IPS-20b (cell line): ENCODE data around the gene FLNA.

Source experiments
- H3K27ac ChIP-seq: one replicate; pipeline ENCODE4 v1.5.1; 2013; ENCODE audit warnings: low read length
- H3K27me3 ChIP-seq: 2 replicates; pipeline ENCODE4 v1.6.1; 2013; ENCODE audit warnings: mild to moderate bottlenecking, low read length, inconsistent platforms; ENCODE audit not compliant: insufficient read depth
- H3K36me3 ChIP-seq: 2 replicates; pipeline ENCODE4 v1.6.1; 2013; ENCODE audit warnings: low read depth, mild to moderate bottlenecking, inconsistent platforms, low read length, moderate library complexity; ENCODE audit not compliant: insufficient read depth
- H3K4me1 ChIP-seq: 2 replicates; pipeline ENCODE4 v1.6.1; 2013; ENCODE audit warnings: mild to moderate bottlenecking, control low read depth, inconsistent platforms, low read length, moderate library complexity; ENCODE audit not compliant: insufficient read depth
- H3K4me3 ChIP-seq: 2 replicates; pipeline ENCODE4 v1.5.1; 2013; ENCODE audit warnings: mild to moderate bottlenecking, low read length, inconsistent platforms
- H3K9ac ChIP-seq: 2 replicates; pipeline ENCODE4 v1.6.1; 2013; ENCODE audit warnings: low read depth, mild to moderate bottlenecking, inconsistent platforms, low read length, moderate library complexity
- H3K9me3 ChIP-seq: 2 replicates; pipeline ENCODE4 v1.6.1; 2013; ENCODE audit warnings: mild to moderate bottlenecking, low read depth, low read length, inconsistent platforms; ENCODE audit not compliant: insufficient read depth

FLNA gene

DNA sequence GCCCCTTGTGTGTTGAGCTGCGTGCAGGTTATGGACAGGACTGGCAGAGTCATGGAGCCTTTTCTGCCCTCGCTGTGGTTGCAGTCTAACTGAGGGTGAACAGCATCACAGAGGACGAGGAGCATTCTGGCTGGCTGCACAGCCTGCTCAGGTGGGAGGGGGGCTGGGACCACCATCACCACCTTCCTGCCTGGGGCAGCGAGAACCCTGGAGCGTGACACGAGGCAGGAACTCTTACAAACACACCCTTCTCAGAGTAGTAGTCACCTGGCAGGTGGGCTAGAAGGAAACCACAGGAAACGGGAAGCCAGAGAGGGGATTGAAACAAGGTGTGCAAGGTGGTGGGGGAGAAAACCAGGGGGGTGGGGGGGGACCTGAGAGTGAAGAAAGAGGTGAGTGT lies 53.3 kb downstream of the FLNA start:
- no peak overlapping the region for H3K4me3 ChIP-seq

GRCh38 chrX:154320406-154320805 lies 54.0 kb downstream of the FLNA start:
- no peaks in the 10 kb centered on the region for H3K4me1 ChIP-seq

More for the DNA sequence above, 53.3 kb downstream of the FLNA start:
- Histone ChIP-seq H3K36me3 (no peaks in the 10 kb centered on the region), H3K9ac (no peak overlapping the region), H3K4me1 (no peaks in the 10 kb centered on the region), H3K27ac (no peak overlapping the region), H3K27me3 (no peaks in the 10 kb centered on the region), H3K9me3 (no peaks in the 10 kb centered on the region)

DNA sequence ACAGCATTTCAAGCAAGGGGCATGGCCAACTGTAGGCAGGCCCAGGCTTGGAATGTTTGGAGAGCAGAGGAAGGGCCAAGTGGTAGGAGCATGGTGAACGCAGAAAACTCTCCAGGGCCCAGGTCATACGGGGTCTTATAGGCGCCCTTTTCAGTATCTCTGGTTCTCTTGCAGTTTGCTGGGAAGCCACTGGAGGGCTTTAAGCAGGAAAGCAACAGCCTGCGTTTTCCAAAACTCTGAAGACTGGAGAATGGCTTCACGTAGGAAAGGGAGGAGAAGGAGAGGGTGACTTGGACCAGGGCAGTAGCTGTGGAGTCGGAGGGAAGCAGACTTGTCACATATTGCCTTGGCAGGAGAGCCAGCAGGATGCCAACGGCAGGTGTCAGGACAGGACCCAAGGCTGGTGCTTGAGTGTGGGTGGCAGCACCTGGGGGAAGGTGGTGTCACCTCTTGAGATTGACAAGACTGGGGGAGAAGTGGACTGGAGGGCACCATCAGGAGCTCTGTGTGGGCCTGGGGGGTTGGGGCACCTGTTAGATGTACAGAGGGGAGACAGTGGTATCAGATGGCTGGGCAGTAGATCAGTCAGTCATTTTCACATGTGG lies 56.9 kb downstream of the FLNA start:
- H3K4me3 ChIP-seq, result no peak overlapping the region
- H3K9ac ChIP-seq, result no peak overlapping the region
- H3K9me3 ChIP-seq, result no peaks in the 10 kb centered on the region
- H3K27ac ChIP-seq, result no peak overlapping the region
- no peaks in the 10 kb centered on the region for H3K36me3 ChIP-seq
- H3K27me3 ChIP-seq, result no peaks in the 10 kb centered on the region
- H3K4me1 ChIP-seq, result no peaks in the 10 kb centered on the region

More at GRCh38 chrX:154320406-154320805, 54.0 kb downstream of the FLNA start:
- no peak overlapping the region for H3K9ac ChIP-seq
- H3K27ac ChIP-seq, result no peak overlapping the region
- H3K4me3 ChIP-seq, result no peak overlapping the region
- H3K36me3 ChIP-seq, result no peaks in the 10 kb centered on the region
- no peaks in the 10 kb centered on the region for H3K9me3 ChIP-seq
- H3K27me3 ChIP-seq, result no peaks in the 10 kb centered on the region

GRCh38 chrX:154315416-154315815 lies 59.0 kb downstream of the FLNA start:
- no peak overlapping the region for H3K27ac ChIP-seq
- no peaks in the 10 kb centered on the region for H3K27me3 ChIP-seq
- H3K36me3 ChIP-seq, result no peaks in the 10 kb centered on the region
- H3K4me1 ChIP-seq, result no peaks in the 10 kb centered on the region
- no peaks in the 10 kb centered on the region for H3K9me3 ChIP-seq
- no peak overlapping the region for H3K9ac ChIP-seq
- H3K4me3 ChIP-seq, result no peak overlapping the region

- Histone ChIP-seq H3K4me1 (no peaks in the 10 kb centered on the region), H3K9ac (no peak overlapping the region), H3K27ac (no peak overlapping the region), H3K9me3 (no peaks in the 10 kb centered on the region), H3K4me3 (no peak overlapping the region), H3K36me3 (no peaks in the 10 kb centered on the region), H3K27me3 (no peaks in the 10 kb centered on the region)
Observed at GRCh38 chrX:154313147-154313546, 61.3 kb downstream of the FLNA start.

DNA sequence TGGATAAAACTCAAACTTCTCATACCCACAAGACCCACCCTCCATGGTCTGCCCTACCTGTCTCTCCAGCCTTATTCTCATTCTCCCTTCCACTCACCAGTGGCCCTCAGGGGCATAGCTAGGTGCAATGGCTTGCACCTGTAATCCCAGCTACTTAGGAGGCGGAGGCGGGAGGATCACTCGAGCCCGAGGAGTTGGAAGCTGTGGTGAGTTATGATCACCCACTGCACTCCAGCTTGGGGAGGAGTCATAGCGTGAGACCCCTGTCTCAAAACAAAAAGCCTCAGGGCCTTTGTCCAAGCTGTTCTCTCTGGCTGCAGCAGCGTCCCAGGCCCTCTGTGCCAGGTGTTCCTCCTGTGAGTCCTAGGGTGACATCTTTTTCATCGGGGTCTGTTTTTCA lies 62.3 kb downstream of the FLNA start:
- no peaks in the 10 kb centered on the region for H3K36me3 ChIP-seq
- no peak overlapping the region for H3K9ac ChIP-seq
- no peak overlapping the region for H3K4me3 ChIP-seq
- no peaks in the 10 kb centered on the region for H3K27me3 ChIP-seq
- no peak overlapping the region for H3K27ac ChIP-seq
- H3K9me3 ChIP-seq, result no peaks in the 10 kb centered on the region
- H3K4me1 ChIP-seq, result no peaks in the 10 kb centered on the region

GRCh38 chrX:154310616-154311536 lies 63.6 kb downstream of the FLNA start:
- Histone ChIP-seq H3K4me1 (no peaks in the 10 kb centered on the region), H3K9me3 (no peaks in the 10 kb centered on the region), H3K36me3 (no peaks in the 10 kb centered on the region), H3K9ac (no peak overlapping the region), H3K27ac (no peak overlapping the region), H3K27me3 (no peaks in the 10 kb centered on the region), H3K4me3 (no peak overlapping the region)

GRCh38 chrX:154309041-154309775 lies 65.2 kb downstream of the FLNA start:
- H3K4me3 ChIP-seq, result no peak overlapping the region
- no peaks in the 10 kb centered on the region for H3K9me3 ChIP-seq
- H3K27ac ChIP-seq, result no peak overlapping the region
- H3K9ac ChIP-seq, result no peak overlapping the region
- no peaks in the 10 kb centered on the region for H3K36me3 ChIP-seq
- no peaks in the 10 kb centered on the region for H3K27me3 ChIP-seq
- no peaks in the 10 kb centered on the region for H3K4me1 ChIP-seq

GRCh38 chrX:154308108-154308946 lies 66.1 kb downstream of the FLNA start:
- no peak overlapping the region for H3K9ac ChIP-seq
- no peak overlapping the region for H3K27ac ChIP-seq
- no peaks in the 10 kb centered on the region for H3K9me3 ChIP-seq
- no peaks in the 10 kb centered on the region for H3K4me1 ChIP-seq
- no peaks in the 10 kb centered on the region for H3K27me3 ChIP-seq
- H3K4me3 ChIP-seq, result no peak overlapping the region
- H3K36me3 ChIP-seq, result no peaks in the 10 kb centered on the region

DNA sequence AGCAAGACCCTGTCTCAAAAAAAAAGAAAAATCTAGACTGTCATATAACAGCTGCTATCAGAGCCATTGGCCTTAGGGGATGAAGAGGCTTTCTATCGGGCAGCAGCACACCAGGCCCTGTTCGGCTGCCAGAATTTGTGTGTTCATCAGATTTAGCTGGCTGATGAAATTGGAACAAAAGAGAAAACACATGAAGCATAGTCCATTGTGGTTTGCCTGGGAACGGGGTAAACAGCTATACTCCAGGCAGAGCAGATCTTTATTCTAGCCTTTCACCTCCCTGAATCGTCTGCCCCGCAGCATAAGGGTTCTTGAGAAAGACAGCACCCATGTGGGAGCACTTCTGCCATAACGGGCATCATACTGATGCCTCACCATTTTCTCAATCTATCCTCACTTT lies 67.2 kb downstream of the FLNA start:
- Histone ChIP-seq H3K9me3 (no peaks in the 10 kb centered on the region), H3K4me1 (no peaks in the 10 kb centered on the region), H3K36me3 (no peaks in the 10 kb centered on the region), H3K4me3 (no peak overlapping the region), H3K27ac (no peak overlapping the region), H3K27me3 (no peaks in the 10 kb centered on the region), H3K9ac (no peak overlapping the region)

- H3K27ac ChIP-seq, result no peak overlapping the region
- H3K27me3 ChIP-seq, result no peaks in the 10 kb centered on the region
- H3K9ac ChIP-seq, result no peak overlapping the region
- no peaks in the 10 kb centered on the region for H3K9me3 ChIP-seq
- no peaks in the 10 kb centered on the region for H3K4me1 ChIP-seq
- no peaks in the 10 kb centered on the region for H3K36me3 ChIP-seq
- H3K4me3 ChIP-seq, result no peak overlapping the region
Observed at GRCh38 chrX:154305541-154306205, 68.8 kb downstream of the FLNA start.
